DND-41 (cell line): ENCODE measurements around the gene JADE1.

ENCODE experiments used
- EZH2 ChIP-seq: IDR thresholded peaks from 3 replicates; pipeline ENCODE4 v1.6.1; 2012; ENCODE audit warnings: borderline replicate concordance, low read depth, mild to moderate bottlenecking, moderate library complexity, low read length, inconsistent platforms; ENCODE audit not compliant: severe bottlenecking
- TF ChIP-seq, protein P1 (sequence below): IDR thresholded peaks from 2 replicates; pipeline ENCODE4 v1.5.1; 2012; ENCODE audit warnings: borderline replicate concordance, low read length, moderate library complexity, mild to moderate bottlenecking; ENCODE audit not compliant: poor library complexity, severe bottlenecking; ENCODE audit errors: extremely low read depth

- TF ChIP-seq, protein P1, sequence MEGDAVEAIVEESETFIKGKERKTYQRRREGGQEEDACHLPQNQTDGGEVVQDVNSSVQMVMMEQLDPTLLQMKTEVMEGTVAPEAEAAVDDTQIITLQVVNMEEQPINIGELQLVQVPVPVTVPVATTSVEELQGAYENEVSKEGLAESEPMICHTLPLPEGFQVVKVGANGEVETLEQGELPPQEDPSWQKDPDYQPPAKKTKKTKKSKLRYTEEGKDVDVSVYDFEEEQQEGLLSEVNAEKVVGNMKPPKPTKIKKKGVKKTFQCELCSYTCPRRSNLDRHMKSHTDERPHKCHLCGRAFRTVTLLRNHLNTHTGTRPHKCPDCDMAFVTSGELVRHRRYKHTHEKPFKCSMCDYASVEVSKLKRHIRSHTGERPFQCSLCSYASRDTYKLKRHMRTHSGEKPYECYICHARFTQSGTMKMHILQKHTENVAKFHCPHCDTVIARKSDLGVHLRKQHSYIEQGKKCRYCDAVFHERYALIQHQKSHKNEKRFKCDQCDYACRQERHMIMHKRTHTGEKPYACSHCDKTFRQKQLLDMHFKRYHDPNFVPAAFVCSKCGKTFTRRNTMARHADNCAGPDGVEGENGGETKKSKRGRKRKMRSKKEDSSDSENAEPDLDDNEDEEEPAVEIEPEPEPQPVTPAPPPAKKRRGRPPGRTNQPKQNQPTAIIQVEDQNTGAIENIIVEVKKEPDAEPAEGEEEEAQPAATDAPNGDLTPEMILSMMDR: no peak
- TF ChIP-seq EZH2: no peak
Observed at GRCh38 chr4:128858879-128859671, 49.6 kb downstream of the JADE1 start.
